RWPE1 (cell line): ENCODE data around the gene MYLK.

Source experiments
- CTCF ChIA-PET: fragments of 350-600 bp; sonication (Branson Sonifier 250); formaldehyde crosslinking; extraction: SDS; loops from one replicate; lab custom pipeline; 2021; lab: Yijun Ruan, JAX
- POLR2A ChIA-PET: fragments of 400-600 bp; formaldehyde crosslinking; extraction: SDS; loops from one replicate; lab custom pipeline; 2020; ENCODE audit warnings: antibody characterized with exemption; ENCODE audit not compliant: low non-redundant PET; lab: Yijun Ruan, JAX
- DNase-seq: peaks from one replicate; pipeline ENCODE4 v3.0.0; 2012; ENCODE audit warnings: low spot score
- H3K27ac ChIP-seq: fragments of 450-650 bp; 2 replicates; pipeline ENCODE4 v1.5.1; 2017
- CTCF ChIP-seq: fragments of 450-650 bp; conservative IDR thresholded peaks from 2 replicates; pipeline ENCODE4 v1.5.1; 2017; ENCODE audit warnings: low read depth, mild to moderate bottlenecking

MYLK gene

GRCh38 chr3:123749711-123750110 lies 134.4 kb downstream of the MYLK start:
- TF ChIP-seq CTCF = no peak
- ChIA-PET POLR2A (no interaction called here), CTCF (no interaction called here)

GRCh38 chr3:123745184-123745855 lies 138.8 kb downstream of the MYLK start:
- no peak for TF ChIP-seq CTCF
- POLR2A ChIA-PET = no interaction called here
- no peak for DNase-seq
- H3K27ac ChIP-seq = no peak overlapping the region
- CTCF ChIA-PET = interaction anchor here (0.5 to 0.6 kb wide), 2 partner anchors 19 to 200 kb away, joined by 3 to 5 read pairs; no protein-coding TSS in a partner anchor

More at GRCh38 chr3:123749711-123750110, 134.4 kb downstream of the MYLK start:
- no peak for DNase-seq
- H3K27ac ChIP-seq = peak overlapping the region; percentile 39; the same call in 1 of the 2 replicates

- CTCF ChIA-PET = no interaction called here
- POLR2A ChIA-PET = no interaction called here
These were observed 140.1 kb downstream of the MYLK start for GRCh38 chr3:123744064-123744463.

GRCh38 chr3:123743121-123743520 lies 141.0 kb downstream of the MYLK start:
- CTCF ChIA-PET = interaction anchor here (0.6 to 1.4 kb wide), 3 partner anchors 20 to 946 kb away, joined by 3 to 4 read pairs (median 3); no protein-coding TSS in a partner anchor

More at GRCh38 chr3:123744064-123744463, 140.1 kb downstream of the MYLK start:
- no peak for TF ChIP-seq CTCF
- no peak for DNase-seq
- H3K27ac ChIP-seq = no peak overlapping the region

GRCh38 chr3:123741041-123741511 lies 143.1 kb downstream of the MYLK start:
- POLR2A ChIA-PET = no interaction called here
- peak overlapping the region; percentile 78 for H3K27ac ChIP-seq
- no peak for TF ChIP-seq CTCF
- no peak for DNase-seq
- CTCF ChIA-PET = interaction anchor here (0.7 to 1.7 kb wide), 2 partner anchors 17 to 89 kb away, joined by 4 to 5 read pairs; no protein-coding TSS in a partner anchor

More at GRCh38 chr3:123743121-123743520, 141.0 kb downstream of the MYLK start:
- POLR2A ChIA-PET = no interaction called here
- no peak for TF ChIP-seq CTCF
- H3K27ac ChIP-seq = no peak overlapping the region
- DNase-seq = no peak

- ChIA-PET CTCF (interaction anchor here (0.7 to 1.7 kb wide), 3 partner anchors 17 to 155 kb away, joined by 3 to 5 read pairs (median 4); no protein-coding TSS in a partner anchor), POLR2A (no interaction called here)
- no peak for TF ChIP-seq CTCF
- DNase-seq = peak; percentile 59
- peak overlapping the region; percentile 78 for H3K27ac ChIP-seq
These were observed 143.7 kb downstream of the MYLK start for GRCh38 chr3:123740391-123740822.
